Measurements from ENCODE around the gene AADAT. TPM values are rescaled to one million over a fixed set of nuclear protein-coding genes. Genes with fewer than 3 reads are reported as not detected.
A peak's percentile ranks its signal among the peaks of the same experiment; 100 is the strongest.

AADAT gene
- total RNA-seq, 1 donor from 2014 or later, result 1.6 TPM

DNA sequence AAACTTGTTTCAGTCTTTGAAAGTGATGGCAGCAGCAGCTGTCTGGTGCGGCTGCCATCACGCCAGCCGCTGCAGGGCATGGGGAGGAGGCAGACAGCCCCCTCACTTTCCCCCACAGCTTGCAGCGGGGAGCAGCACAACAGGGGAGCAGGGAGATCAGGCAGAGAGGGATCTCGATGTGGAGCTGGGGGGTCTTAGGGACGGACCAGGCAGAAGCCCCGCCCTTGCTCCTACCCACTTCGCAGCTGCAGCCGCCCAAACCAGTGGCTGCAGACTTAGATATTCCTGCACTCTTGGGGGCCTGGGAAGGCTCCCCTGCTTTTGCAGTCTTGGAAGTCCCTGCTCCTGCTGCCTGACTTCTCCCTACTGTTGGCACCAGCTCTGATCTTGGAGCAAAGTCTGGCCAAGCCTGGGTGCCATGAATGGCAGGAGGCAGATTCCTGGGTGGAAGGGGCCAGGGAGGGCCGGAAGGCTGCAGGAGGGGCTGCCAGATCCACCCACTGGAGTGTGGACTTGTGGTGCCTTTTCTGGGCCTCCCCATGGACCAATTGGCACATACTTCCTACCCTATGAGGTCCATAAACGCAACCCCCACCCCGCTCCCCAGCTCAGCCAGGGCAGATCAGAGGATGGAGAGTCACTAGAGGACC, 49.6 kb downstream of the AADAT start:
- ATAC-seq (ENCODE audit: poor library complexity) (no peak), DNase-seq (no peak)
- intact Hi-C loops (cut with DNase I), result no loop called here

DNA sequence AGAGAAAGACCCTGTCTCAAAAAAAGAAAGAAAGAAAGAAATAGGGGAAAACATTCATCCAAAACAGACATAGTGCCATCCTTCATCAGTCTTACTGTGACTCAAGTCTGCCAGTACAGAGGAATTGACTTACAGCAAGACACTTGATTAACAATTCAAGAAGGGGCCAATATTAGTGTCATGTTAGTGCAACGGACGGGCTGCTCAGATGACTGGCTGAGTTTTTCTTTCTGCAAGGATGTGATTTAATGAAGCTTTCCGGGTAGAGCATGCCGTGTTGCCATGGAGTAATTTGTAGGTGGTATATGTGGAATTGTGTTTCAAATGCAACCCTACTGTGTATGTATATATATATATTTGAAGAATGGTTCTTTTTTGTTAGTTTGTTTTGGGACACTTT, 51.0 kb downstream of the AADAT start:
- DNase-seq (no peak), ATAC-seq (ENCODE audit: poor library complexity) (no peak)
- intact Hi-C loops (cut with DNase I), result no loop called here

DNA sequence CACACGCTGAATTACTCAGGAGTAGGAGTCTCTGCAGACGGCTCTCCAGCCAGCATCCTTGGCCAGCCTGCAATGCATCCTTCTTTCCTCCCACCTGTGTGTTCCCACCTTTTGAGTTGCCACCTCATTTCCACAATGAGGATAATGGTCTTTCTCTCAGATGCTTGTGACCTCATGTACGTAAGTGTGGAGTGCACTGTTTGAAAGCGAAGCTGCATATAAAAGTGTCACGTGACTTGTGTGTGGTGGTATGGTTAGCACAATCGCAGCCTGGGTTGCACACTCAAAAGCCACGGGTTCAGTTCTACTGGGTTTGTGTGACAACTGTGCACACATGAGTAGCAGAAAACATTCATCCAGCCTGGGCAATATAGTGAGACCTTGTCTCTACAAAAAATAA, 51.5 kb downstream of the AADAT start:
- intact Hi-C loops (cut with DNase I), result no loop called here
- no peak for ATAC-seq (ENCODE audit: poor library complexity)
- no peak for DNase-seq

DNA sequence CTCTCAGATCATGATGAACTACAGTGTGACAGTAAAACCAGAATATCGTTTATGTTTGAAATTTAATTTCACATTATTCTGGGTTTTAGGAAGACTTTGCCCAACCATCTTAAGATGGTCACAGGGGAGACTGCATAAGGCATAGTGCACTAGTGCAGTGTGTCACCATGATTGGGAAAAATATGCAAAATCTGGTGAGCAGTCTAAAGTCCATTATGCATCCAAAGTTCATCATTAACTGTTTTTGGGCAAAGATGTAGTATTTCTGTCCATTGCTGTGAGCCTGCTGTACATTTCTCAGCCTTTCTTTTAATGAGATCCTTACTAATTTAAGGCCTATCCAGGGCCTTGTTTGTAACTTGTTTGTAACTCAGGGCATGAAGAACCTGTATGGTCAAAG, 52.3 kb downstream of the AADAT start:
- intact Hi-C loops (cut with DNase I), result no loop called here
- no peak for ATAC-seq (ENCODE audit: poor library complexity)
- DNase-seq, result no peak

DNA sequence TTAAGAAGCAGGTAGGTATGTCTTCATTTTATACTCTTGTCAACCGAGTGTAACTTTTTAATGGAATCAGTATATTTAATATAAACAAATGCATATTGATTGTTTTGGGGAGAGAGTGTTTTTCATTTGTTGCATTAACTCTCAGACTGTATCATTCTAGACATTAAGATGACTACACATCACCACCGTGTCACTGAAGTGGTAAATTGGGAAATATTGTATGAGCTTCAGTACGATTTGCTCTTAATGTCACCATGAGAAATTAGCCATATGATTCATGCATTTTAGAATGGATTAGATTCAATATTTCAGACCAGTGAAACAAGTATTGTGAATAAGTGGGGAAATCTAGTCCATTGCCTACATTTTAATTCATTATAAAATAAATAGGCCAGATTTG, 53.9 kb downstream of the AADAT start:
- no peak for DNase-seq
- intact Hi-C loops (cut with DNase I), result no loop called here
- ATAC-seq (ENCODE audit: poor library complexity), result no peak

DNA sequence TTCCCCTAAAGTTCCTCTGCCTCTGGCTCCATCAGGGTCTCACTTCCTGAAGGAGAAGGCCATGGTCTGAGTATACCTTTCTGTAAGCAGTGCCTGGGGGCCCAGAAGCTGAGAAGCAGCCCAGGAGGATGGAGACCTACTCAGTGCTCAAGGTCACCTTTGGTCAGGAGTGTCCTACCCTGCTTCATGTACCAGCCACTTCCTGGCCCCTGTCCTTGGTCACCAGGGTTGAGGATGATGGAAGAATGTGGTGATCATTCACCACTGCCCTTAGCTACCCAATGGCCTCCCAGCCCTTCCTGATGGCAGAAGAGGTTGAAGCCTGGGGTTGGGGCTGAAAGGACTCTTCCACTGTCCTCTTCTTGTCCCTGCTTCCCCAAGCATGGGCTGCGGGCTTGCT, 54.5 kb downstream of the AADAT start:
- intact Hi-C loops (cut with DNase I), result no loop called here
- DNase-seq (no peak), ATAC-seq (ENCODE audit: poor library complexity) (no peak)

DNA sequence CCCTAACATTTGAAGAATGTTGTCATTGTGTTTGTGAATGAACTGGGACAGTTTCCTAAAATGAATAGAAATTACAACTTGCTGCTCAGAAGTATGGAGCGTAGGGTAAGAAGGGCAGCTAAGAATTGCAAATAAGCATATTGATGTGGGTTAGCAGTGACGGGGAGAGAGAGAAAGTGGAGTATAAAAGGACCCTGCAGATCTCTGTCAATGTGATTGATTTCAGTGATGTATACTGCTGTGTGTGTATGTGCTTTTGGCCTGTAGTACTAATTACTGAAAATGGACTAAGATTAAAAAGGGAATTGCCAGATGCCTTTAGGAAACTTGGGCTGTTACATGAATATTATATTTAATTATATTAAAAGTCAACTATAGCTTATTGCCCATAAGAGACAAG, 55.8 kb downstream of the AADAT start:
- DNase-seq, result no peak
- no peak for ATAC-seq (ENCODE audit: poor library complexity)
- intact Hi-C loops (cut with DNase I), result no loop called here

DNA sequence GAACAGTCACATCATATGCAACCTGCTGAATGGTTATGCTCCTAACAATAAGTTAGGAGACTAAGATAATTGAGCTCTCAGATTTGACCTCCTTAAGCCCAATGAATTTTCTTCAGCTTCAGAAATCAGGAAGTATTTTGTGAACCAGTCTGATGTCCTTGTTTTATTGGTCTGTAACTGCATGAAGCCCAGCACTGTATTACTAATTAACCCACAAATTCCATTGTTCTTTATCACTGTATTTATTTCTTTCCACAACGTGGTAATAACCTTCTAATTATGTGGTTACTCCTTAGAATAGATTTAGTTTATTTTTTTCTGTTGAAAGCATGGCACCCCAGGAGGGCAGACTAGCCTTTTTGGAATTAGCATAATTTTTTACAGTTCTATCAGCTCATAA, 59.6 kb downstream of the AADAT start:
- ATAC-seq (ENCODE audit: poor library complexity), result no peak
- intact Hi-C loops (cut with DNase I), result no loop called here
- no peak for DNase-seq

DNA sequence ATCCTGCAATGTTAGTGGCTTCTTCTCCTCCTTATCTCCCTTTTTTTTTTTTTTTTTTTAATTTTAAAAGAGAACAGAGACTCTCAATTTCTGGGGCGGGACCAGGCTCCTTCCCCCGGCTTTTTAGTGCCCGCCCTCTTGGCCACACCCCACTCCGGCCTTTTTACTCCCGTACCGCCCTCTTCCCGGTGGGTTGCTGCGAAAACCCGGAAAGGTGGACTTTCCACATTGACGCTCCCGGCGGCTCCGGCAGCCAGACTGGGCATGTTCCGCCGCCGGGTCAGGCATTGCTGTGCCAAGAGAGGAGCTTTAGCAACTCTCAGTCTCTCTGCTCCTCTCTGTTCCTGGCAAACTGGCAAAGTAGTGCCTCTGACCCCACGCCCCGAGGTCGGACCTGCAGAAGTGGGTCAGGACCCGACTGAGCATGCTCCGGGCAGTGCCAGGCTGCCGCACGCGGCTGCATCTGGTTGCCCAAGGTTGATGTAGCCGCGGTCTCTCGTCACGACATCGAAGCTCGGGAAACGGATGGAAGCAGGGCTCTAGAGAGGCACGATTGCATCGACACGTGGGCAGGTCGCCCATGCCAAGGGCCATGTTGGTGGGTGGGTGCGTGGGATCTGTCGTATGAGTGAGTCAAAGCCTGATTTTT, 62.5 kb downstream of the AADAT start:
- ATAC-seq (ENCODE audit: poor library complexity), result peak; percentile 98
- DNase-seq, result peak; percentile 95
- intact Hi-C loops (cut with DNase I), result loop anchor here (10.0 kb wide), 1 partner anchor 413 kb away; the partner anchor contains the start of gene NEK1

DNA sequence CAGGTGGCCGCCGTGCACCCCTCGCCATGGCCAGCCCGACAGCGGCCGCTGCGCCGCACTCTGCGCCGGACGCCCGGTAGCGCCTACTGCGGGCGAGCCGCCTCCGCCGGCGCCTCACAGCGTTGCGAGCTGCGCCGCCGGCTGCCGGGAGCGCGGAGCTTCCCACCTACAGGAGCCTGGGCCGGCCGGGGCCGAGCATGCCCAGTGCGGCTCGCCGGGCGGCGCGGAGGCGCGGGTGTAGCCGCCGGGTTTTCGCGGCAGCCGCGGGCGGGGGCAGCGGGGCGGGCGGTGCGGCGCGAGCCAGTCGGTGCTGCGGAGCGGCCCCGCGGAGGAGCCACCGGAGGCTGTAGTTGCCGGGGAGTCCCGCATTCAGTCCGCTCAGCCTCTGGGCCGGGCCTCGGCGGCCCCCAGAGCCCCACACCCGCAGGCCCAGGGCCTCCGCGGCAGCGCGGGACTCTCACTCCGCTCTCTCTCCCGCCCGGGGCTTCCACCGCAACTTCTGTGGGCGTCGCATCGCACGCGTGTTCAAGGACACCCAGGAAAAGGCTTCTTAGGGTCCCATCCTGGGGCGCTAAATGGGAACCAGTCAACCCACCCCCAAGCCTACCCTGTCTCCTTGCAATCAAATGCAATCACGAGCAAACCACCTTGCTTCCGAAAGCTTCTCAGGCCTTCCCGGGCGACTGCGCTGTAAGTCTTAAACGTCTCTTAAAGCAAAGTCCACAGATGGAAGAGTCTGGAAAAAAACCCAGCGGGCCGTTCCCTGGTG, 63.3 kb downstream of the AADAT start, which contains the start of gene MFAP3L:
Gene MFAP3L, minus strand, starts transcription at position 143 of the 769 bp plus-strand sequence. CDS start 20,518 bp downstream, outside the sequence.
- DNase-seq (peak; percentile 93), ATAC-seq (ENCODE audit: poor library complexity) (peak; percentile 97)
- intact Hi-C loops (cut with DNase I), result loop anchor here (10.0 kb wide), 1 partner anchor 412 kb away; the partner anchor contains the start of gene NEK1

DNA sequence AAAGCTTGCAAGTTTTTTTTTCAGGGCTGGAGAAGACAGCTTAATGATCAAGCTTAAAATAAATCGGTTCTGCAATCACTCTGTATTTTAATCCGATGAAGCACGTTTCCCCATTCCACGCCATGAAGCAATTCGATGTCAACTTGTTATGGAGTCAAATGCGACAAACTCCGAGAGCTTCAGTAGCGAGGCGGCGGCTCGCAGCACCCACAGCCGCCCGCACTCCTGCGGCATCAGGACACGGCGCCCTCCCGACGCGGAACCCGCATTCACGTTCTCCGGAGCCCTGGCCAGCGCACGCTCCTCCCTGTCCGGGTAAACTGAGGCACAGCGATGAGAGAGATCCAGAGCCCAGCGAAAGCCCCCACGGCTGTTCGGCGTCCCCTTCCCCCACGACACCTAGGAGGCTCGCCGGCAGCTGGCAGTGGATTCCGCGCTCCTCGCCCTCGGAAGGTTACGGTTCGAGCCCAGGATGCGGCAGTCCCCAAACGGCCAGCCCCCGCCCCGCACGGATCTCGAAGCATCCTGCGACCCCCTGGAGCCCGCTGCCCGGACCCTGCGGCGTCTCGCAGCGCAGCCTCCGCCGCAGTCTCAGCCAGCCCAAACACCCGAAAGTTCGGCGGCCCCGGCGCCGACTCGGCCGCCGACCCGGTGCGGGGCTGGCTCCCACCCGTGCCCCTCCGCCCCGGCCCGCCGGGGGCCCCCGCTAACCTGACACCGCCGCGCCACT, 64.1 kb downstream of the AADAT start:
- ATAC-seq (ENCODE audit: poor library complexity) (no peak), DNase-seq (peak; percentile 49)
- intact Hi-C loops (cut with DNase I), result loop anchor here (10.0 kb wide), 1 partner anchor 411 kb away; the partner anchor contains the start of gene NEK1

DNA sequence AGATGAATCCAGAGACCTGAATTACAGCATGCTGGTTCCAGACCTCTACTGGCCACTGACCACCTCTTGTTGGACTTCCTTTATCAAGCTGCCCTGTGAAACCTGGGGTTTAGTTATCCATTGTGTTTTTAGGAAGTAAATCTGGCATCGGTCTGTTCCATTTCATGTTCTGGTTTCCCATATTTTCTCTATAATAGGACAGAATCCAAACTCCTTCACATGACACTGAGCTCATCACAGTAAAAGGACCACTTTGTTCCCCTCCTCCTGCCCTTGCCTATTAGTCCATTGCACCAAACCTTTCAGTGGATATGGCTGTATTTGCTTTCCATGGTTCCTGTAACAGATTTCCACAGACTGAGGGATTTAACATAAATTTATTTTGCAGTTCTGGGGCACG, 67.5 kb downstream of the AADAT start:
- no peak for ATAC-seq (ENCODE audit: poor library complexity)
- intact Hi-C loops (cut with DNase I), result loop anchor here (10.0 kb wide), 1 partner anchor 407 kb away; the partner anchor contains the start of gene NEK1
- DNase-seq, result no peak

DNA sequence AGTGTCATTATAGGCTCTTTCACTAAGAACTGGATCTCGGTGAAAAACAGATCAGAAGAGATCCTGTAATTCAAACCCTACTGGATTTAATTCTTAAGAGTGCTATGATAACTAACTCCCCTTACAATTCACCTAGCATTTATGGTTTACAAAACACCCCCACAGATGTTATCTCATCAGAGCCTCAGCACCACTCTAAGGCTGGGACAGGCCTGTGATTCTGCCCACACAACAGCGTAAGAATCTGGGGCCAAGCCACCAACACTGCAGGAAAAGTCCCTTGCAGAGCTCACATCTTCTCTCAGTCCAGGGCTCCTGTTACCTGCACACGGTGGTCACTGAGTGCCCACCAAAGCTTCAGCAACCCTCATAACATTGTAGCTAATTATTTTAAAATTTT, 72.5 kb downstream of the AADAT start:
- intact Hi-C loops (cut with DNase I), result no loop called here
- DNase-seq (no peak), ATAC-seq (ENCODE audit: poor library complexity) (no peak)

DNA sequence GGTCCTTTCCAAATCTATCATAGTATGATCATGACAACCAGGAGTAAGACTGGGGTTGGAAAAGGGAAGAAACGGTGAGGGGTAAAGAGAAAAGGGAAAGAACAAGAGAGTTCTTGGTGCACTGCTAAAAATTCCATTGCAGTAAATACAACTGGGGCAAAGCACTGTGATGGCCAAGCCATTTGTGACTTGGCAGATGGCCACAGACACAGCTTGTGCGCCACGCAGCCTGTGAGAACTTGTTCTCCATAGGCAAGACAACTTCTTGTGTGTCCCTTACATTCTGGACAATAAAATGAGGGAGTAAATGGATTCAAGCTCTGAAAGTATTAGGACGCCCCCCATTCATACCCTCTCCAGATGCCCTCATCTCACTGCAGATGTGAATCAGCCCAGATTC, 74.5 kb downstream of the AADAT start:
- DNase-seq (no peak), ATAC-seq (ENCODE audit: poor library complexity) (no peak)
- intact Hi-C loops (cut with DNase I), result no loop called here

DNA sequence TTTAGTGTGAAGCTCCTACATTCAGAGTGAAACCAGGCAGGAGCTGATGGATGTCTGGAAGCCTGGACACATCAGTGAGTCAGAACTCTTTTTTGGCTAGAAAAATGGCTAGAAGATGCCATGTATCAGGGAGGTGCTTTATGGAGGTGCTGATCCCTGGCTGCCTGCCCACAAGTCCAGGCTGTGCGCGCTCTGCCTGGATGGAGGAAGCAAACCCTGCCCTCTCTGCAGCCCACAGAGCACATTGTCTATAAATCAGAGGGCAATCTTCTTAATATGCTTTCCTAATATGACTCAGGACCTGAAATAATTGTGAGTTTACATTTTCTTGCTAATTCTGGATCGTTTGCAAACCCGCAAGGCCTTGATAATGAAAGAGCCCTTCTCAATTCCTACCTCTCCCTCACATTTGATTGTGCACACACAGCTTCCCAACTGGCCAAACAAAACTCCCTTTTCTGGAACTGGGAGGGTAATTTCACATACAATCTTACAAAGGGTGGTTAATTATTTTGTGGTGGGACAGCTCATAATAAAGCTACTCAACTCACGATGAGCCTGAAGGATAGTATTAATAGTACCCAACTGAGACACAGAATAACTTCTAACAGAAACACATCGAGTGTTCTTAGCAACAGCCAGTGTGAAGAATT, 75.3 kb downstream of the AADAT start:
- no peak for DNase-seq
- intact Hi-C loops (cut with DNase I), result no loop called here
- no peak for ATAC-seq (ENCODE audit: poor library complexity)

DNA sequence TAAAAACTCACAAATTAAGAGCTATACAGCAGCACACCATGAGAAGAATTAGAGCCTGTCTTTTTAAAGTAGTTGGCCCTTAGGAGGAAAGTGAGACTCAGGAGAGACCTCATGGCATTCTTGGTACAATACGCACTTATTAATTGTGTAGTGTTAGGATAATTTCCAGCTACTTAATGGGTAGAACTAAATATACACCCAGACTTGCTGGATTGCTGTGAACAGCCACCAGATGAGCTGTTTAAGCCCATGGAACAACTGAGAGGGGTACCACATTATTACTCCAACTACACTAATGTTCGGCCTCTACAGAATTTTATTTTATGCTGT, 77.2 kb downstream of the AADAT start:
- intact Hi-C loops (cut with DNase I), result no loop called here
- DNase-seq (no peak), ATAC-seq (ENCODE audit: poor library complexity) (no peak)

DNA sequence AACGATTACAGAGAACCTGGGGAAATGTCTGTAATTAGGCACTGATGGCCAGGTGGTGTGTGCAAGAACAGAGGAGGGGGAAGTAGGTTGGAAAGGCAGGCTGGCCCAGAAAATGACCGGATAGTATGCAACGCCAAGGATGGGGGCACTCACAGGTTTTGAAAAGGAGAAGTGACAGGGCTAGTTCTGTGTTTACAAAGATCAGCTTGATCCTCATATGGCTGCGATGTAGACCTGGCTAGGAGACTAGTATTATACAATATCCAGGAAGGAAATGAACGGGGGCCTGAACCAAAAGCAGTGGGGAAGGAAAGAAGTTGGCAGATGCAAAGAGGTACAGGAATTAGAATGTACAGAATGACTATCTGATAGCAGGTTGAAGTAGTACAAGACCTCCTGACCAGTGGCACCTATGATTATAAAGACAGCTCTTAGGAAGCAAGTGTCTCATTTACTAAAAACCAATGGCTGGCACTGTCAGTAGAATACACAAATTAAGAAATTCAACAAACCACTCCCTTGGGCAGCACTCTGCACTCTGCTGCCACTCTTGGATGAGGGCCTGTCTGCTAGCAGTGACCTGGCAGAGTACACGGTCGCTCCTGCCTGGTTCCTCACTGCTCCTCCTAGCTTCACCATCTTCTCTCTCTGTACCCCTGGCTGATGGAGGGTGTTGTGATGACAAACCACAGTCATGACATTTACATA, 77.7 kb downstream of the AADAT start:
- ATAC-seq (ENCODE audit: poor library complexity) (peak; percentile 31), DNase-seq (no peak)

More for the DNA sequence above, 77.7 kb downstream of the AADAT start:
- intact Hi-C loops (cut with DNase I), result no loop called here
